CD4-positive, alpha-beta memory T cell (primary cell): ENCODE results near the gene RSPH1. TPM values are rescaled to one million over a fixed set of nuclear protein-coding genes. Genes with fewer than 3 reads are reported as not detected.

Source experiments
- CTCF ChIA-PET: fragments of 350-600 bp; sonication (Branson Sonifier 250); formaldehyde crosslinking; loops from one replicate; lab custom pipeline; 2021; ENCODE audit warnings: inconsistent platforms; ENCODE audit not compliant: partially characterized antibody; lab: Charles Lee
- POLR2A ChIA-PET: fragments of 350-600 bp; sonication (Branson Sonifier 250); formaldehyde crosslinking; loops from one replicate; lab custom pipeline; 2021; ENCODE audit not compliant: partially characterized antibody; lab: Charles Lee
- DNase-seq, 5 donors: peaks; one replicate each; pipeline versions ENCODE4 v3.0.0 to v3.0.0-alpha.2; 2020 to 2022; ENCODE audit warnings: mixed read lengths in 1 of 5
- H3K27ac ChIP-seq: one replicate; pipeline ENCODE4 v1.7.0; 2013; ENCODE audit warnings: low read depth, low read length
- H3K27me3 ChIP-seq: 2 replicates; pipeline ENCODE4 v1.7.0; 2013; ENCODE audit warnings: mild to moderate bottlenecking, low read length, moderate library complexity; ENCODE audit not compliant: insufficient read depth
- H3K36me3 ChIP-seq: 2 replicates; pipeline ENCODE4 v1.7.0; 2013; ENCODE audit warnings: mild to moderate bottlenecking, low read length, moderate library complexity; ENCODE audit not compliant: insufficient read depth
- H3K4me1 ChIP-seq: 2 replicates; pipeline ENCODE4 v1.7.0; 2013; ENCODE audit warnings: mild to moderate bottlenecking, low read length, moderate library complexity; ENCODE audit not compliant: insufficient read depth
- H3K4me3 ChIP-seq, 2 donors: one replicate each; pipeline ENCODE4 v1.7.0; 2013; ENCODE audit warnings: low read length in 2 of 2, mild to moderate bottlenecking in 1 of 2
- H3K9me3 ChIP-seq, 2 donors: one replicate each; pipeline ENCODE4 v1.7.0; 2013; ENCODE audit warnings: low read length in 2 of 2, control low read depth in 1 of 2; ENCODE audit not compliant: control insufficient read depth in 1 of 2
- H3K27ac Mint-ChIP-seq, 7 donors: one replicate each; pipeline ENCODE4 v1.8.0; 2020 to 2021; ENCODE audit warnings: mixed read lengths in 7 of 7, mild to moderate bottlenecking in 6 of 7, inconsistent platforms in 3 of 7, moderate library complexity in 3 of 7
- H3K27me3 Mint-ChIP-seq, 2 donors: one replicate each; pipeline ENCODE4 v1.8.0; 2020 to 2021; ENCODE audit warnings: mixed read lengths in 2 of 2
- H3K36me3 Mint-ChIP-seq, 2 donors: one replicate each; pipeline ENCODE4 v1.8.0; 2020 to 2021; ENCODE audit warnings: mixed read lengths in 2 of 2, inconsistent platforms in 1 of 2, mild to moderate bottlenecking in 1 of 2
- H3K4me1 Mint-ChIP-seq, 4 donors: one replicate each; pipeline ENCODE4 v1.8.0; 2020 to 2021; ENCODE audit warnings: mixed read lengths in 4 of 4, mild to moderate bottlenecking in 1 of 4
- H3K4me3 Mint-ChIP-seq, 8 donors: one replicate each; pipeline ENCODE4 v1.8.0; 2020 to 2021; ENCODE audit warnings: mixed read lengths in 8 of 8, mild to moderate bottlenecking in 7 of 8, moderate library complexity in 6 of 8, inconsistent platforms in 3 of 8
- H3K9me3 Mint-ChIP-seq, 8 donors: one replicate each; pipeline ENCODE4 v1.8.0; 2020 to 2021; ENCODE audit warnings: mixed read lengths in 8 of 8, mild to moderate bottlenecking in 5 of 8, inconsistent platforms in 3 of 8, moderate library complexity in 1 of 8
- intact Hi-C: fragments of 100-400 bp; cut with micrococcal nuclease; formaldehyde crosslinking; loops from one replicate; pipeline ENCODE4 v1.15.1; 2023
- polyA plus RNA-seq, 2 donors: library from polyadenylated mRNA; unstranded; fragments of 300-500 nt; fragmentation: Illumina TruSeq; gene quantifications; one replicate each; pipeline ENCODE4 v1.2.3, GENCODE V29; 2021
- total RNA-seq, 2 experiments: library from RNA; stranded (reverse); gene quantifications; one replicate each; pipeline ENCODE4 v1.2.3, GENCODE V29; 2021

RSPH1 gene
- total and polyA plus RNA-seq, 4 experiments from 2014 or later, result not detected

DNA sequence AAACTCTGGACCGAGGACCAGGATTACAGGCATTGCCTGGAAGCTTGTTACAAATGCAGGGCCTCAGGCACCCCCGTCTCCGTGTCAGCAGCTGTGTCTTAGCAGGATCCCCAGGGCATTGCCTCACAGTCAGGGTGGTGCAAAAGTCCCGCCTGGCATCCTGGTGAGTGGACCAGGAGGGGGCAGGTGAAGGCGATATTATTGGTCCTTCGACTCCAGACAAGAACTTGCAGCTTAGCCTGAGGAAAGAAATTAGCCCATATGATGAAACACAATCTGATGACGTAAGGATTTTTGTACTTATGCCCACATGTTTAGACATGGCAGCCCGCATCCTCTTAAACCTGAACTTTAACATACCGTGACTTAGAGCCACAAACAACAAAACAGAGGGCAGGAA is 40.8 kb downstream of the RSPH1 start:
- H3K4me3 ChIP-seq, result no peak overlapping the region
- Mint-ChIP-seq H3K4me1 (peaks cover 6 to 30% (median 20%) of the 10 kb centered on the region in 4 donors), H3K9me3 (no peaks in the 10 kb centered on the region), H3K4me3 (no peak overlapping the region), H3K36me3 (no peaks in the 10 kb centered on the region), H3K27ac (peak overlapping the region in 1 of 7 donors; percentile 69), H3K27me3 (no peaks in the 10 kb centered on the region)
- H3K27ac ChIP-seq, result no peak overlapping the region
- H3K36me3 ChIP-seq, result no peaks in the 10 kb centered on the region
- intact Hi-C loops, result no loop called here
- no peaks in the 10 kb centered on the region for H3K9me3 ChIP-seq
- no peak for DNase-seq
- POLR2A ChIA-PET, result interaction anchor here (1.1 to 1.7 kb wide), 2 partner anchors 12 to 52 kb away, joined by 3 to 4 read pairs; no protein-coding TSS in a partner anchor
- H3K4me1 ChIP-seq, result peaks cover 22% of the 10 kb centered on the region
- no peaks in the 10 kb centered on the region for H3K27me3 ChIP-seq
- CTCF ChIA-PET, result interaction anchor here (1.4 to 1.8 kb wide), 2 partner anchors 51 to 119 kb away, joined by 4 to 6 read pairs; partner anchors contain the start of gene UBASH3A

GRCh38 chr21:42454786-42455185 is 41.2 kb downstream of the RSPH1 start:
- CTCF ChIA-PET, result interaction anchor here (1.4 to 1.8 kb wide), 2 partner anchors 51 to 119 kb away, joined by 4 to 6 read pairs; partner anchors contain the start of gene UBASH3A
- POLR2A ChIA-PET, result interaction anchor here (1.1 kb wide), 1 partner anchor 52 kb away, joined by 3 read pairs; no protein-coding TSS in a partner anchor
- Mint-ChIP-seq H3K27me3 (no peaks in the 10 kb centered on the region), H3K9me3 (no peaks in the 10 kb centered on the region), H3K4me3 (no peak overlapping the region), H3K27ac (no peak overlapping the region), H3K36me3 (peaks cover 0 to 4% of the 10 kb centered on the region in 2 donors), H3K4me1 (peaks cover 10 to 34% (median 22%) of the 10 kb centered on the region in 4 donors)
- no peak overlapping the region for H3K4me3 ChIP-seq
- H3K9me3 ChIP-seq, result no peaks in the 10 kb centered on the region
- H3K27me3 ChIP-seq, result no peaks in the 10 kb centered on the region
- H3K27ac ChIP-seq, result no peak overlapping the region
- DNase-seq, result no peak
- H3K4me1 ChIP-seq, result peaks cover 25% of the 10 kb centered on the region
- no peaks in the 10 kb centered on the region for H3K36me3 ChIP-seq
- intact Hi-C loops, result loop anchor here (5.0 kb wide), 1 partner anchor 37 kb away; no protein-coding TSS in a partner anchor

GRCh38 chr21:42453986-42454570 is 41.9 kb downstream of the RSPH1 start:
- no peaks in the 10 kb centered on the region for H3K9me3 ChIP-seq
- no peak overlapping the region for H3K4me3 ChIP-seq
- Mint-ChIP-seq H3K27ac (no peak overlapping the region), H3K9me3 (no peaks in the 10 kb centered on the region), H3K36me3 (peaks cover 0 to 4% of the 10 kb centered on the region in 2 donors), H3K4me3 (no peak overlapping the region), H3K27me3 (no peaks in the 10 kb centered on the region), H3K4me1 (peaks cover 11 to 39% (median 26%) of the 10 kb centered on the region in 4 donors)
- intact Hi-C loops, result loop anchor here (5.0 kb wide), 1 partner anchor 37 kb away; no protein-coding TSS in a partner anchor
- no peak for DNase-seq
- ChIA-PET POLR2A (interaction anchor here (1.1 kb wide), 1 partner anchor 51 kb away, joined by 3 read pairs; no protein-coding TSS in a partner anchor), CTCF (interaction anchor here (1.2 to 1.8 kb wide), 3 partner anchors 50 to 118 kb away, joined by 4 to 6 read pairs (median 5); partner anchors contain the start of gene UBASH3A)
- H3K36me3 ChIP-seq, result no peaks in the 10 kb centered on the region
- peaks cover 31% of the 10 kb centered on the region for H3K4me1 ChIP-seq
- no peak overlapping the region for H3K27ac ChIP-seq
- H3K27me3 ChIP-seq, result no peaks in the 10 kb centered on the region

GRCh38 chr21:42453224-42453985 is 42.6 kb downstream of the RSPH1 start:
- DNase-seq, result no peak
- H3K27ac ChIP-seq, result no peak overlapping the region
- peaks cover under 1% of the 10 kb centered on the region for H3K36me3 ChIP-seq
- Mint-ChIP-seq H3K4me3 (no peak overlapping the region), H3K4me1 (peaks cover 12 to 46% (median 28%) of the 10 kb centered on the region in 4 donors), H3K9me3 (no peaks in the 10 kb centered on the region), H3K27me3 (no peaks in the 10 kb centered on the region), H3K27ac (peak overlapping the region in 1 of 7 donors; percentile 66), H3K36me3 (peaks cover 0 to 5% of the 10 kb centered on the region in 2 donors)
- H3K4me1 ChIP-seq, result peaks cover 31% of the 10 kb centered on the region
- ChIA-PET POLR2A (interaction anchor here (1.1 kb wide), 1 partner anchor 30 kb away, joined by 4 read pairs; no protein-coding TSS in a partner anchor), CTCF (interaction anchor here (1.2 to 1.4 kb wide), 2 partner anchors 116 to 117 kb away, joined by 5 to 6 read pairs; no protein-coding TSS in a partner anchor)
- intact Hi-C loops, result loop anchor here (5.0 kb wide), 1 partner anchor 36 kb away; no protein-coding TSS in a partner anchor
- H3K9me3 ChIP-seq, result no peaks in the 10 kb centered on the region
- no peak overlapping the region for H3K4me3 ChIP-seq
- H3K27me3 ChIP-seq, result no peaks in the 10 kb centered on the region

DNA sequence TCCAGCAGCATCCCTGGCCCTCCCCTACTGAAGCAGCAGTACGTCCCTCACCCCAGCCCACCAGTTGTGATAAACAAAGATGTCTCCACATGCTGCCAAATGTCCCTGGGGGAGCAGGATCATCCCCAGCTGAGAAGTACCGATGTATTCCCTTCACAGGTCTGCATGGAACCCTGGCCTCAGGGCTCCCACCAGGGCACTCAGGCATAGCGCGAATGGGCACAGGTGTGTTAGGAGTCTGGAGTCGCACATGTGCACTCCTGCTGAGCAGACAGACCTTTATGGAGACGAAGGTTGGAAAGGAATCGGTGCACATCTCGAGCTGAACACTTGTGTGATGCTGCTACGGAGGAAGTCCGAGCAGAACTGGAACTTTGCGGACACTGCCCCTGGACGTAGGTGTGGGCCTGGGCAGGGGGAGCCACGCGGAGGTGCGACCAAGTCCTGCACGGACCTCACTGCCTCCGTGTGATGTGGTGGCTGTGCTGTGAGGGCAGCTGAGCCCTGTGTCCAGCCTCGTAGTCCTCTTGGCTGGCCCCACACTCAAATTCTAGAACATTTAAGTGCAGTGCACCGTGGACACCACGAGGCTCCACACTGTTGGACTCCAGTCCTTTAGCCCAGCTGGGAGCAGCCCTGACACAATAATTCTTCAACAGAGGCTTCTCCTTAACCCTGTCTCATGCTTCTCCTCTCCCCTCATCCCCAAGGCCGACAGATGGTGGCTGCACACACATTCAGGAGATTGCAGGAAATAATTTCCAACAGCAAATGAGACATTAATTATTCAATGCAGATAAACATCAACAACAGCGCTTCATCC is 43.4 kb downstream of the RSPH1 start:
- intact Hi-C loops, result loop anchor here (5.0 kb wide), 1 partner anchor 35 kb away; no protein-coding TSS in a partner anchor
- Histone ChIP-seq H3K36me3 (peaks cover 8% of the 10 kb centered on the region), H3K4me3 (no peak overlapping the region), H3K27ac (no peak overlapping the region), H3K4me1 (peaks cover 31% of the 10 kb centered on the region), H3K27me3 (no peaks in the 10 kb centered on the region), H3K9me3 (no peaks in the 10 kb centered on the region)
- H3K4me3 Mint-ChIP-seq, result no peak overlapping the region
- ChIA-PET POLR2A (interaction anchor here (1.0 to 1.1 kb wide), 2 partner anchors 29 to 49 kb away, joined by 3 to 4 read pairs; partner anchors contain the start of gene UBASH3A), CTCF (interaction anchor here (1.1 to 5.3 kb wide), 4 partner anchors 28 to 307 kb away, joined by 3 to 60 read pairs (median 6); no protein-coding TSS in a partner anchor)
- H3K27ac Mint-ChIP-seq, result no peak overlapping the region
- peaks cover 0 to 2% (median 0%) of the 10 kb centered on the region in 8 donors for H3K9me3 Mint-ChIP-seq
- peaks cover 8 to 13% of the 10 kb centered on the region in 2 donors for H3K36me3 Mint-ChIP-seq
- DNase-seq, result no peak
- no peaks in the 10 kb centered on the region for H3K27me3 Mint-ChIP-seq
- peaks cover 16 to 54% (median 32%) of the 10 kb centered on the region in 4 donors for H3K4me1 Mint-ChIP-seq

DNA sequence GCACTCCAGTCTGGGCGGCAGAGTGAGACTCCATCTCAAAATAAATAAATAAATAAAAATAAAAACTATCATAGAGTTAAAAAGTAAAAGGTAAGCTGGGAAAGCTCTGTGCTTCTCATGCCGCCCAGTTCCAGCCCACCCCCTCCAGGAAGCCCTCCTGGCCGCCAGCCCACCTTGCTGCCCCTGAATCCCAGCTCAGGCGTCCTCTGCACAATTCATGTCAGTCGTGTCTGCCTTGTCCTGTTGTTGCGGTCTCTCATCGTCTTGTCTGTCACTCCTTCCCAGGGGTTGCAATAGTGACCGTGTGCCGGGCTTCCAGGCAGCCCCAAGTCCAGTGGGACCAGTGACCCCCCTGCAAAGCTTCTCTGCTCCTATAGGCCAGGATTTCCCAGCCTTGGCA is 44.1 kb downstream of the RSPH1 start:
- H3K9me3 Mint-ChIP-seq, result peaks cover 0 to 2% (median 0%) of the 10 kb centered on the region in 8 donors
- H3K27ac Mint-ChIP-seq, result peak overlapping the region in 1 of 7 donors; percentile 29
- DNase-seq, result no peak
- H3K4me1 Mint-ChIP-seq, result peaks cover 17 to 50% (median 33%) of the 10 kb centered on the region in 4 donors
- no peaks in the 10 kb centered on the region for H3K27me3 Mint-ChIP-seq
- CTCF ChIA-PET, result interaction anchor here (1.1 to 5.3 kb wide), 3 partner anchors 27 to 307 kb away, joined by 3 to 60 read pairs (median 7); no protein-coding TSS in a partner anchor
- no peaks in the 10 kb centered on the region for H3K27me3 ChIP-seq
- no peaks in the 10 kb centered on the region for H3K9me3 ChIP-seq
- H3K27ac ChIP-seq, result no peak overlapping the region
- H3K4me3 Mint-ChIP-seq, result no peak overlapping the region
- peaks cover 15% of the 10 kb centered on the region for H3K36me3 ChIP-seq
- intact Hi-C loops, result loop anchor here (5.0 kb wide), 1 partner anchor 35 kb away; no protein-coding TSS in a partner anchor
- peaks cover 31% of the 10 kb centered on the region for H3K4me1 ChIP-seq
- POLR2A ChIA-PET, result interaction anchor here (1.0 kb wide), 1 partner anchor 48 kb away, joined by 3 read pairs; the partner anchor contains the start of gene UBASH3A
- peaks cover 8 to 19% of the 10 kb centered on the region in 2 donors for H3K36me3 Mint-ChIP-seq
- no peak overlapping the region for H3K4me3 ChIP-seq
